HUES48 (cell line): ENCODE measurements around the gene ZNF771.
A peak's percentile ranks its signal among the peaks of the same experiment; 100 is the strongest.

Experiments used
- H3K27ac ChIP-seq: one replicate; pipeline ENCODE4 v1.7.0; 2013; ENCODE audit warnings: low read depth, low read length, inconsistent platforms
- H3K27me3 ChIP-seq: 2 replicates; pipeline ENCODE4 v1.6.1; 2013; ENCODE audit warnings: mild to moderate bottlenecking, low read length; ENCODE audit not compliant: control insufficient read depth, insufficient read depth
- H3K36me3 ChIP-seq: 2 replicates; pipeline ENCODE4 v1.6.1; 2013; ENCODE audit warnings: low read length; ENCODE audit not compliant: control insufficient read depth, insufficient read depth
- H3K4me1 ChIP-seq: 2 replicates; pipeline ENCODE4 v1.6.1; 2013; ENCODE audit warnings: mild to moderate bottlenecking, low read length; ENCODE audit not compliant: control insufficient read depth, insufficient read depth
- H3K4me3 ChIP-seq: 2 replicates; pipeline ENCODE4 v1.5.1; 2013; ENCODE audit warnings: mild to moderate bottlenecking, low read depth, low read length
- H3K9ac ChIP-seq: 2 replicates; pipeline ENCODE4 v1.6.1; 2013; ENCODE audit warnings: mild to moderate bottlenecking, low read depth, low read length, moderate library complexity
- H3K9me3 ChIP-seq: 2 replicates; pipeline ENCODE4 v1.6.1; 2013; ENCODE audit warnings: low read length; ENCODE audit not compliant: control insufficient read depth, insufficient read depth

ZNF771 gene

GRCh38 chr16:30407102-30407803, at the start of gene ZNF771:
Gene ZNF771, plus strand, starts transcription at chr16:30407606. Its CDS starts 448 bp downstream, at chr16:30408054.
- Histone ChIP-seq H3K27ac (peak within 1 kb of the TSS; percentile 95), H3K9me3 (no peaks in the 10 kb centered on the region), H3K4me1 (peaks cover 6% of the 10 kb centered on the region; the same call in 1 of the 2 replicates), H3K27me3 (no peaks in the 10 kb centered on the region), H3K4me3 (peak within 1 kb of the TSS; percentile 96), H3K9ac (peak within 1 kb of the TSS; percentile 90), H3K36me3 (peaks cover 20% of the 10 kb centered on the region)

- Histone ChIP-seq H3K4me3 (no peak overlapping the region), H3K9ac (no peak overlapping the region), H3K27me3 (no peaks in the 10 kb centered on the region), H3K9me3 (no peaks in the 10 kb centered on the region), H3K36me3 (peaks cover 34% of the 10 kb centered on the region), H3K27ac (no peak overlapping the region), H3K4me1 (peaks cover 7% of the 10 kb centered on the region; the same call in 1 of the 2 replicates)
These were observed 49.5 kb upstream of the ZNF771 start for GRCh38 chr16:30357715-30358576.

GRCh38 chr16:30358577-30358936, 48.8 kb upstream of the ZNF771 start:
- H3K9me3 ChIP-seq, result no peaks in the 10 kb centered on the region
- H3K4me1 ChIP-seq, result peaks cover 7% of the 10 kb centered on the region; the same call in 1 of the 2 replicates
- no peak overlapping the region for H3K27ac ChIP-seq
- no peaks in the 10 kb centered on the region for H3K27me3 ChIP-seq
- no peak overlapping the region for H3K9ac ChIP-seq
- no peak overlapping the region for H3K4me3 ChIP-seq
- H3K36me3 ChIP-seq, result peaks cover 28% of the 10 kb centered on the region

- H3K9me3 ChIP-seq, result no peaks in the 10 kb centered on the region
- no peak overlapping the region for H3K4me3 ChIP-seq
- no peaks in the 10 kb centered on the region for H3K27me3 ChIP-seq
- H3K27ac ChIP-seq, result no peak overlapping the region
- H3K4me1 ChIP-seq, result peaks cover 7% of the 10 kb centered on the region; the same call in 1 of the 2 replicates
- peaks cover 24% of the 10 kb centered on the region for H3K36me3 ChIP-seq
- no peak overlapping the region for H3K9ac ChIP-seq
These were observed 48.2 kb upstream of the ZNF771 start for GRCh38 chr16:30358990-30359870.

GRCh38 chr16:30359871-30360170, 47.6 kb upstream of the ZNF771 start:
- Histone ChIP-seq H3K36me3 (peaks cover 24% of the 10 kb centered on the region), H3K4me1 (peaks cover 7% of the 10 kb centered on the region; the same call in 1 of the 2 replicates), H3K9ac (no peak overlapping the region), H3K4me3 (no peak overlapping the region), H3K27me3 (no peaks in the 10 kb centered on the region), H3K9me3 (no peaks in the 10 kb centered on the region), H3K27ac (no peak overlapping the region)

GRCh38 chr16:30361180-30361579, 46.2 kb upstream of the ZNF771 start:
- Histone ChIP-seq H3K4me1 (peaks cover 6% of the 10 kb centered on the region; the same call in 1 of the 2 replicates), H3K36me3 (peaks cover 29% of the 10 kb centered on the region), H3K27me3 (no peaks in the 10 kb centered on the region), H3K4me3 (no peak overlapping the region), H3K9ac (no peak overlapping the region), H3K27ac (no peak overlapping the region), H3K9me3 (no peaks in the 10 kb centered on the region)

GRCh38 chr16:30365200-30365599, 42.2 kb upstream of the ZNF771 start:
- Histone ChIP-seq H3K4me1 (peaks cover 11% of the 10 kb centered on the region; the same call in 1 of the 2 replicates), H3K36me3 (peaks cover 11% of the 10 kb centered on the region), H3K27ac (no peak overlapping the region), H3K9ac (no peak overlapping the region), H3K27me3 (no peaks in the 10 kb centered on the region), H3K4me3 (no peak overlapping the region), H3K9me3 (no peaks in the 10 kb centered on the region)

- Histone ChIP-seq H3K27ac (no peak overlapping the region), H3K9ac (no peak overlapping the region), H3K4me3 (no peak overlapping the region), H3K27me3 (no peaks in the 10 kb centered on the region), H3K9me3 (no peaks in the 10 kb centered on the region), H3K36me3 (peaks cover 11% of the 10 kb centered on the region), H3K4me1 (peaks cover 11% of the 10 kb centered on the region; the same call in 1 of the 2 replicates)
These were observed 40.9 kb upstream of the ZNF771 start for GRCh38 chr16:30366511-30366910.

GRCh38 chr16:30367349-30368009, 39.9 kb upstream of the ZNF771 start:
- Histone ChIP-seq H3K27ac (no peak overlapping the region), H3K9ac (no peak overlapping the region), H3K4me3 (no peak overlapping the region), H3K9me3 (no peaks in the 10 kb centered on the region), H3K4me1 (peaks cover 11% of the 10 kb centered on the region; the same call in 1 of the 2 replicates), H3K27me3 (no peaks in the 10 kb centered on the region), H3K36me3 (peaks cover 8% of the 10 kb centered on the region; the same call in 1 of the 2 replicates)

- Histone ChIP-seq H3K27me3 (no peaks in the 10 kb centered on the region), H3K27ac (no peak overlapping the region), H3K36me3 (peaks cover 8% of the 10 kb centered on the region; the same call in 1 of the 2 replicates), H3K9me3 (no peaks in the 10 kb centered on the region), H3K9ac (no peak overlapping the region), H3K4me1 (peaks cover 11% of the 10 kb centered on the region; the same call in 1 of the 2 replicates), H3K4me3 (peak overlapping the region; percentile 63)
These were observed 39.1 kb upstream of the ZNF771 start for GRCh38 chr16:30368122-30368791.
